WTC11 (cell line): ENCODE data around the gene FBXO36.

Experiments
- CTCF ChIP-seq: fragments of 200-600 bp; IDR thresholded peaks from 2 replicates; pipeline ENCODE4 v1.8.0; 2022; ENCODE audit warnings: antibody characterized with exemption
- MXD4 ChIP-seq: fragments of 250-450 bp; sonication (Bioruptor Pico); IDR thresholded peaks from 2 replicates; pipeline ENCODE4 v1.8.0; 2021; ENCODE audit warnings: mild to moderate bottlenecking, moderate library complexity, borderline replicate concordance
- USF2 ChIP-seq: sonication (generic); formaldehyde crosslinking; IDR thresholded peaks from 2 replicates; pipeline ENCODE4 v1.8.1; 2023; ENCODE audit warnings: mild to moderate bottlenecking, missing genetic modification reagents, moderate library complexity
- ZBTB43 ChIP-seq: sonication (generic); formaldehyde crosslinking; IDR thresholded peaks from 2 replicates; pipeline ENCODE4 v1.8.1; 2023; ENCODE audit warnings: mild to moderate bottlenecking, missing genetic modification reagents

GRCh38 chr2:230050136-230050535, 127.8 kb downstream of the FBXO36 start:
- TF ChIP-seq CTCF, result no peak
- no peak for TF ChIP-seq USF2 (CRISPR knock-in tag)
- no peak for TF ChIP-seq ZBTB43 (CRISPR knock-in tag)
- TF ChIP-seq MXD4 (CRISPR knock-in tag), result no peak
